B cell (primary cell): Measurements from ENCODE around the gene PLD5.

Source experiments
- CTCF ChIP-seq: fragments of 200-600 bp; IDR thresholded peaks from one replicate; pipeline ENCODE4 v1.8.0; 2022; ENCODE audit warnings: antibody characterized with exemption, mild to moderate bottlenecking
- EZH2 ChIP-seq: IDR thresholded peaks from 2 replicates; pipeline ENCODE4 v1.6.1; 2012; ENCODE audit warnings: borderline replicate concordance, low read depth, mild to moderate bottlenecking, moderate library complexity, low read length; ENCODE audit not compliant: insufficient read depth, poor library complexity, severe bottlenecking

- TF ChIP-seq CTCF: no peak
- TF ChIP-seq EZH2: no peak
Observed at GRCh38 chr1:242401937-242402336, 122.6 kb downstream of the PLD5 start.
